WTC11 (cell line): ENCODE measurements around the gene CNTN5. TPM values are rescaled to one million over a fixed set of nuclear protein-coding genes. Genes with fewer than 3 reads are reported as not detected.

Experiments used
- ATAC-seq: fragments of 200-7000 bp; cut with Tn5 transposase; 2 replicates; pipeline ENCODE4 v1.10.0; 2021; ENCODE audit warnings: mild to moderate bottlenecking, moderate library complexity
- CTCF ChIA-PET: fragments of 300-600 bp; sonication (Branson Sonifier 250); formaldehyde crosslinking; loops from one replicate; lab custom pipeline; 2021; ENCODE audit warnings: antibody characterized with exemption; lab: Charles Lee
- POLR2A ChIA-PET: fragments of 350-600 bp; sonication (Branson Sonifier 250); formaldehyde crosslinking; loops from one replicate; lab custom pipeline; 2021; ENCODE audit warnings: antibody characterized with exemption; lab: Charles Lee
- DNase-seq: peaks from one replicate; pipeline ENCODE4 v3.0.0; 2021; ENCODE audit warnings: low spot score
- H3K27ac Mint-ChIP-seq: 2 replicates; pipeline ENCODE4 v1.8.0; 2021; ENCODE audit warnings: mixed read lengths
- H3K27me3 Mint-ChIP-seq: 2 replicates; pipeline ENCODE4 v1.8.0; 2021; ENCODE audit warnings: low read depth, mild to moderate bottlenecking, moderate library complexity, mixed read lengths
- H3K36me3 Mint-ChIP-seq: 2 replicates; pipeline ENCODE4 v1.8.0; 2021; ENCODE audit warnings: mixed read lengths
- H3K4me1 Mint-ChIP-seq: 2 replicates; pipeline ENCODE4 v1.8.0; 2022; ENCODE audit warnings: mixed read lengths
- H3K4me3 Mint-ChIP-seq: 2 replicates; pipeline ENCODE4 v1.8.0; 2021; ENCODE audit warnings: mild to moderate bottlenecking, moderate library complexity, mixed read lengths
- H3K9me3 Mint-ChIP-seq: 2 replicates; pipeline ENCODE4 v1.8.0; 2021; ENCODE audit warnings: mixed read lengths
- EMX1 ChIP-seq: fragments of 250-450 bp; sonication (Bioruptor Pico); IDR thresholded peaks from 2 replicates; pipeline ENCODE4 v1.8.0; 2021; ENCODE audit warnings: mild to moderate bottlenecking
- ETV6 ChIP-seq: sonication (generic); formaldehyde crosslinking; IDR thresholded peaks from 2 replicates; pipeline ENCODE4 v1.8.1; 2022; ENCODE audit warnings: mild to moderate bottlenecking, missing genetic modification reagents
- GTF2I ChIP-seq: fragments of 250-450 bp; sonication (Bioruptor Pico); conservative IDR thresholded peaks from 2 replicates; pipeline ENCODE4 v1.4.0; 2021; ENCODE audit warnings: mild to moderate bottlenecking
- IRF1 ChIP-seq: sonication (generic); formaldehyde crosslinking; IDR thresholded peaks from 2 replicates; pipeline ENCODE4 v1.8.0; 2023; ENCODE audit warnings: missing genetic modification reagents
- MYBL2 ChIP-seq: sonication (generic); formaldehyde crosslinking; IDR thresholded peaks from 2 replicates; pipeline ENCODE4 v1.8.1; 2023; ENCODE audit warnings: mild to moderate bottlenecking, moderate library complexity, missing genetic modification reagents
- NR1H2 ChIP-seq: sonication (generic); formaldehyde crosslinking; IDR thresholded peaks from 2 replicates; pipeline ENCODE4 v1.9.0; 2021; ENCODE audit warnings: mild to moderate bottlenecking, moderate library complexity, missing genetic modification reagents
- OVOL2 ChIP-seq: fragments of 250-450 bp; sonication (Bioruptor Pico); IDR thresholded peaks from 2 replicates; pipeline ENCODE4 v1.9.0; 2021; ENCODE audit warnings: mild to moderate bottlenecking, borderline replicate concordance
- PRRX2 ChIP-seq: fragments of 250-450 bp; sonication (Bioruptor Pico); IDR thresholded peaks from 2 replicates; pipeline ENCODE4 v1.8.0; 2021; ENCODE audit warnings: mild to moderate bottlenecking
- STAT6 ChIP-seq: sonication (generic); formaldehyde crosslinking; conservative IDR thresholded peaks from 2 replicates; pipeline ENCODE4 v1.8.1; 2023; ENCODE audit warnings: mild to moderate bottlenecking, low read depth, missing genetic modification reagents, moderate library complexity
- TCF7 ChIP-seq: sonication (generic); formaldehyde crosslinking; IDR thresholded peaks from 2 replicates; pipeline ENCODE4 v1.8.0; 2022; ENCODE audit warnings: mild to moderate bottlenecking, low read depth, missing genetic modification reagents, moderate library complexity
- TEAD1 ChIP-seq: sonication (generic); formaldehyde crosslinking; IDR thresholded peaks from 2 replicates; pipeline ENCODE4 v1.8.0; 2022; ENCODE audit warnings: mild to moderate bottlenecking, missing genetic modification reagents
- ZNF423 ChIP-seq: fragments of 250-450 bp; sonication (Bioruptor Pico); IDR thresholded peaks from 2 replicates; pipeline ENCODE4 v2.1.2; 2022; ENCODE audit warnings: mild to moderate bottlenecking, moderate library complexity
- ZNF532 ChIP-seq: fragments of 250-450 bp; sonication (Bioruptor Pico); IDR thresholded peaks from 2 replicates; pipeline ENCODE4 v1.9.0; 2021; ENCODE audit warnings: mild to moderate bottlenecking, borderline replicate concordance
- total RNA-seq: library from RNA; stranded (reverse); gene quantifications from 3 replicates; pipeline ENCODE4 v1.2.3, GENCODE V29; 2021
- TF ChIP-seq, protein P1 (sequence below): fragments of 250-450 bp; sonication (Bioruptor Pico); IDR thresholded peaks from 2 replicates; pipeline ENCODE4 v1.9.0; 2021; ENCODE audit warnings: mild to moderate bottlenecking
- TF ChIP-seq, protein P2 (sequence below): sonication (generic); formaldehyde crosslinking; IDR thresholded peaks from 2 replicates; pipeline ENCODE4 v1.8.0; 2022; ENCODE audit warnings: missing genetic modification reagents
- TF ChIP-seq, protein P3 (sequence below): sonication (generic); formaldehyde crosslinking; IDR thresholded peaks from 2 replicates; pipeline ENCODE4 v1.8.0; 2022; ENCODE audit warnings: mild to moderate bottlenecking, missing genetic modification reagents

CNTN5 gene
- total RNA-seq, 1 experiment from 2014 or later: 0.07 TPM

GRCh38 chr11:99676292-99676691 lies 655.5 kb downstream of the CNTN5 start:
- Mint-ChIP-seq H3K4me3 (no peak overlapping the region), H3K36me3 (no peaks in the 10 kb centered on the region), H3K4me1 (no peaks in the 10 kb centered on the region), H3K9me3 (peaks cover 5% of the 10 kb centered on the region; the same call in 1 of the 2 replicates), H3K27ac (no peak overlapping the region), H3K27me3 (no peaks in the 10 kb centered on the region)
- no peak for DNase-seq
- no peak for ATAC-seq
- TF ChIP-seq ZNF532 (CRISPR knock-in tag) (no peak), IRF1 (CRISPR knock-in tag) (no peak), ETV6 (no peak), OVOL2 (CRISPR knock-in tag) (no peak), GTF2I (CRISPR knock-in tag) (no peak), TCF7 (no peak), TEAD1 (CRISPR knock-in tag) (no peak), NR1H2 (CRISPR knock-in tag) (no peak), ZNF423 (CRISPR knock-in tag) (no peak), MYBL2 (CRISPR knock-in tag) (no peak), EMX1 (CRISPR knock-in tag) (no peak), STAT6 (CRISPR knock-in tag) (no peak), PRRX2 (CRISPR knock-in tag) (no peak)
- TF ChIP-seq, protein P1, sequence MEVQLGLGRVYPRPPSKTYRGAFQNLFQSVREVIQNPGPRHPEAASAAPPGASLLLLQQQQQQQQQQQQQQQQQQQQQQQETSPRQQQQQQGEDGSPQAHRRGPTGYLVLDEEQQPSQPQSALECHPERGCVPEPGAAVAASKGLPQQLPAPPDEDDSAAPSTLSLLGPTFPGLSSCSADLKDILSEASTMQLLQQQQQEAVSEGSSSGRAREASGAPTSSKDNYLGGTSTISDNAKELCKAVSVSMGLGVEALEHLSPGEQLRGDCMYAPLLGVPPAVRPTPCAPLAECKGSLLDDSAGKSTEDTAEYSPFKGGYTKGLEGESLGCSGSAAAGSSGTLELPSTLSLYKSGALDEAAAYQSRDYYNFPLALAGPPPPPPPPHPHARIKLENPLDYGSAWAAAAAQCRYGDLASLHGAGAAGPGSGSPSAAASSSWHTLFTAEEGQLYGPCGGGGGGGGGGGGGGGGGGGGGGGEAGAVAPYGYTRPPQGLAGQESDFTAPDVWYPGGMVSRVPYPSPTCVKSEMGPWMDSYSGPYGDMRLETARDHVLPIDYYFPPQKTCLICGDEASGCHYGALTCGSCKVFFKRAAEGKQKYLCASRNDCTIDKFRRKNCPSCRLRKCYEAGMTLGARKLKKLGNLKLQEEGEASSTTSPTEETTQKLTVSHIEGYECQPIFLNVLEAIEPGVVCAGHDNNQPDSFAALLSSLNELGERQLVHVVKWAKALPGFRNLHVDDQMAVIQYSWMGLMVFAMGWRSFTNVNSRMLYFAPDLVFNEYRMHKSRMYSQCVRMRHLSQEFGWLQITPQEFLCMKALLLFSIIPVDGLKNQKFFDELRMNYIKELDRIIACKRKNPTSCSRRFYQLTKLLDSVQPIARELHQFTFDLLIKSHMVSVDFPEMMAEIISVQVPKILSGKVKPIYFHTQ (CRISPR knock-in tag): no peak
- TF ChIP-seq, protein P2, sequence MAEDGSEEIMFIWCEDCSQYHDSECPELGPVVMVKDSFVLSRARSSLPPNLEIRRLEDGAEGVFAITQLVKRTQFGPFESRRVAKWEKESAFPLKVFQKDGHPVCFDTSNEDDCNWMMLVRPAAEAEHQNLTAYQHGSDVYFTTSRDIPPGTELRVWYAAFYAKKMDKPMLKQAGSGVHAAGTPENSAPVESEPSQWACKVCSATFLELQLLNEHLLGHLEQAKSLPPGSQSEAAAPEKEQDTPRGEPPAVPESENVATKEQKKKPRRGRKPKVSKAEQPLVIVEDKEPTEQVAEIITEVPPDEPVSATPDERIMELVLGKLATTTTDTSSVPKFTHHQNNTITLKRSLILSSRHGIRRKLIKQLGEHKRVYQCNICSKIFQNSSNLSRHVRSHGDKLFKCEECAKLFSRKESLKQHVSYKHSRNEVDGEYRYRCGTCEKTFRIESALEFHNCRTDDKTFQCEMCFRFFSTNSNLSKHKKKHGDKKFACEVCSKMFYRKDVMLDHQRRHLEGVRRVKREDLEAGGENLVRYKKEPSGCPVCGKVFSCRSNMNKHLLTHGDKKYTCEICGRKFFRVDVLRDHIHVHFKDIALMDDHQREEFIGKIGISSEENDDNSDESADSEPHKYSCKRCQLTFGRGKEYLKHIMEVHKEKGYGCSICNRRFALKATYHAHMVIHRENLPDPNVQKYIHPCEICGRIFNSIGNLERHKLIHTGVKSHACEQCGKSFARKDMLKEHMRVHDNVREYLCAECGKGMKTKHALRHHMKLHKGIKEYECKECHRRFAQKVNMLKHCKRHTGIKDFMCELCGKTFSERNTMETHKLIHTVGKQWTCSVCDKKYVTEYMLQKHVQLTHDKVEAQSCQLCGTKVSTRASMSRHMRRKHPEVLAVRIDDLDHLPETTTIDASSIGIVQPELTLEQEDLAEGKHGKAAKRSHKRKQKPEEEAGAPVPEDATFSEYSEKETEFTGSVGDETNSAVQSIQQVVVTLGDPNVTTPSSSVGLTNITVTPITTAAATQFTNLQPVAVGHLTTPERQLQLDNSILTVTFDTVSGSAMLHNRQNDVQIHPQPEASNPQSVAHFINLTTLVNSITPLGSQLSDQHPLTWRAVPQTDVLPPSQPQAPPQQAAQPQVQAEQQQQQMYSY (CRISPR knock-in tag): no peak
- TF ChIP-seq, protein P3, sequence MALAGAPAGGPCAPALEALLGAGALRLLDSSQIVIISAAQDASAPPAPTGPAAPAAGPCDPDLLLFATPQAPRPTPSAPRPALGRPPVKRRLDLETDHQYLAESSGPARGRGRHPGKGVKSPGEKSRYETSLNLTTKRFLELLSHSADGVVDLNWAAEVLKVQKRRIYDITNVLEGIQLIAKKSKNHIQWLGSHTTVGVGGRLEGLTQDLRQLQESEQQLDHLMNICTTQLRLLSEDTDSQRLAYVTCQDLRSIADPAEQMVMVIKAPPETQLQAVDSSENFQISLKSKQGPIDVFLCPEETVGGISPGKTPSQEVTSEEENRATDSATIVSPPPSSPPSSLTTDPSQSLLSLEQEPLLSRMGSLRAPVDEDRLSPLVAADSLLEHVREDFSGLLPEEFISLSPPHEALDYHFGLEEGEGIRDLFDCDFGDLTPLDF (CRISPR knock-in tag): no peak
- CTCF ChIA-PET: no interaction called here
- POLR2A ChIA-PET: no interaction called here
